ENCODE measurements around the gene CSK.
A peak's percentile ranks its signal among the peaks of the same experiment; 100 is the strongest.
"Not testable (repeated sequence)": the region's sequence is repeated elsewhere in the genome, so short reads cannot be mapped to it uniquely, and the experiment has no call there.

The CSK gene

DNA sequence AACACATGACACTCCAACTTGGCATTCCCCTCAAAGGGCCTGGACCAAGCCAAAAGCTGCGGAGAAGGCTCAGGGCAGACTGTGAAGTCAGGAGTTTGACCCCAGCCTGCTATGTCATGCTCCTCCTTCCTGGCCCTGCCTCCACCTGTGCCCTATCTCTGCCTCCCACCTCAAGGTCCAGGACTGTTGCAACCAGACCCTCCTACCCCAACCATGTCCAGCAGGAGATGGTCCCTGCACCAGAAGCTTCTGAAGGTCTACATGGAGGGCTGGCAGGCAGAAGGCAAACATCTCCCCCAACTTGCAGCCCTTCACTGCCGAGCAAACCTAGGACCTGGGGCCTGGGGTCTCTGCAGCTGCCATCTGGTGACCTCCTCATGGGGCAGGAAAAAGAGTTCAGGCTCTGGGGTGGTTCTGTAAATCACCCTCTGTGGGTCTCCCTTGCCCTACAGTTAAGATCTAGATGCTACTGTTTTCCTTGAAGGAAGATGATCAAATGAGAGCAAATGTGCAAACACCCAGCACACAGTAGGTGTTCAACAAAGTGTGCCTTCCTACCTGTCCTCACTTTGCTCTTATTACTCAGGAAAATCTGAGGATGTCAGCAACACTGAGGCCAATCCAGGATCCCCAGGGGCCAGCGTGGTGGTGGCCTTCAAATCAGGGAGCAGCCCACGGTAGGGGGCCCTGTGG, 11.5 kb upstream of the CSK start:
- no peak for DNase-seq (ENCODE audit: low spot score)

DNA sequence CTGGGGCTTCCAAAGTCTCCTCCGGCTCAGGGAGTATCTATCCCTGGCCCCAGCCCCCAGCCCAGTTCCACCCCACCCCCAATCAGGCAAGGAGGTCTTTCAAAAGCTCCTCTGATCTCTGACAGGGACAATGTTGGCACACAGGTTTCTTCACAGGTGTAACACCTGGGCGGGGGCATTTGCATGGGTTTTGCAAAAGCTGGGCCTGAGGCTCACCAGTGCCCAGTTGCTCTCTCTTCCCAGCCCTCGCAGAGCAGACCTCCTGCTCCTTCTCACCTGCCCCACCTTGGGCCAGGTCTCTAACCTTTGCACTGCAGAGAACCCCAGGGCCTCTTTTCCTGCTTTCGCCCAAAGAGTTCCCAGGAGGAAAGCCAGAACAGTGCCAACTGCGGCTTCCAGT, 8.6 kb upstream of the CSK start:
- no peak for DNase-seq (ENCODE audit: low spot score)

DNA sequence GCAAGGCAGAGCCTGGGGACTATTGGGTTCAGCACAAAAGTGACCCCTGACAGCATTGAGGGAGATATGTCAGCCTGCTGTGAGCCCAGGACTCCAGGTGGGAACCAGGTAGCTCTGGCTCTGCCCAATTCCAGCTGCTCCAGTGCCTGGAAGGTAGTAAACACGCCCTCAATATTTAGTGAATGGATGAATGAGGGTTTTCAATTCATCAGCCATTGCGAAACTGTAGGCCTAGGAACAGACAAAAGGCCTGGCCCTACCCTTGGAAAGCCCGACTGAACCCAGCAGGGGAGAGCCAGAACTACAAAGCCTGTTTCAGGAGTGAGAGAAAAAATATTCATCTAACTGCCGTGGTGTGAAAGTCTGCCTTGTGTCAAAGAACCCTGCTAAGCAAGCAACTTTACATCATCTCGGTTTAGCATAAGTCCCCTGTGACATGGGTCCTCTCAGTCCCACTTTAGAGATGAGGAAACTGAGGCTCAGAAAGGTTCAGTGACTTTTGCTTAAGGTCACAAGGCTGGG, 8.1 kb upstream of the CSK start:
- DNase-seq (ENCODE audit: low spot score) = no peak

DNA sequence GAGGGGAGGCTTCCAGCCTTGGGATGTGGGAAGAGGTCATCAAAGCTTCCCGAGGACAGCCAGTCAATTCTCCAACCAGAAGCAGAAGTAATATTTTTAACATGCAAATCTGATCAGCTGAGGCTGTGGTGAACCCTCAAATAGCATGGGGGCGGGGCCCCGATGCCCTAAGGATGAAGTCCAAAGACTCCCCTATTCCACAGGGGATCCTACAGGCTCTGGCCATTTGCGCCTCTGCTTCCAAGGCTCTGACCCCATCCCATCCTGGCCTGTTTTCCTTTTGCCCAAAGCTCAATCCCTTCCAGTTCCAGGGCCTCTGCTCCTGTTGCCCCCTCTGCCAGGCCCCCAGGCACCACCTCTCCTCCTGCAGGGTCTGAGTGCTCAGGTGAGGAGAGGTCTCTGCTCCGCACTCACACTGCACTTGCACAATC, 6.7 kb upstream of the CSK start:
- no peak for DNase-seq (ENCODE audit: low spot score)

DNA sequence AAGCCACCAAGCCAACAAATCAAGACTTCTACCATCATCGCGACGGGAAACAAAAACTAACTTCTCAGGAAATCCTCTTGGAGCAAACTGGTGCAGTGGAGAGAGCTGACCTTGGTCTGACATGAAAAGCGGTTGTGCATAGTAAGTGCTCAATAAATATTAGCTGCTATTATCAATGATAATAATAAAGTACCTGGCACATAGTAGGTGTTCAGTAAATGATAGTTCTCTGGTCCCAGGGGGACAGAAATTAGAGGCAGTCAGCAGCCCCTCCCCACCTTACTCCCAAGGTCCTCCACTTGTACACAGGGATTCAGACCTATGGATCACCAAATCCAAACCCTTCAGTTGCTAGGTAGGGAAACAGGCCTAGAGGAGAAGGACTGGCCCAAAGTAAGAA, 6.0 kb upstream of the CSK start:
- DNase-seq (ENCODE audit: low spot score) = no peak

DNA sequence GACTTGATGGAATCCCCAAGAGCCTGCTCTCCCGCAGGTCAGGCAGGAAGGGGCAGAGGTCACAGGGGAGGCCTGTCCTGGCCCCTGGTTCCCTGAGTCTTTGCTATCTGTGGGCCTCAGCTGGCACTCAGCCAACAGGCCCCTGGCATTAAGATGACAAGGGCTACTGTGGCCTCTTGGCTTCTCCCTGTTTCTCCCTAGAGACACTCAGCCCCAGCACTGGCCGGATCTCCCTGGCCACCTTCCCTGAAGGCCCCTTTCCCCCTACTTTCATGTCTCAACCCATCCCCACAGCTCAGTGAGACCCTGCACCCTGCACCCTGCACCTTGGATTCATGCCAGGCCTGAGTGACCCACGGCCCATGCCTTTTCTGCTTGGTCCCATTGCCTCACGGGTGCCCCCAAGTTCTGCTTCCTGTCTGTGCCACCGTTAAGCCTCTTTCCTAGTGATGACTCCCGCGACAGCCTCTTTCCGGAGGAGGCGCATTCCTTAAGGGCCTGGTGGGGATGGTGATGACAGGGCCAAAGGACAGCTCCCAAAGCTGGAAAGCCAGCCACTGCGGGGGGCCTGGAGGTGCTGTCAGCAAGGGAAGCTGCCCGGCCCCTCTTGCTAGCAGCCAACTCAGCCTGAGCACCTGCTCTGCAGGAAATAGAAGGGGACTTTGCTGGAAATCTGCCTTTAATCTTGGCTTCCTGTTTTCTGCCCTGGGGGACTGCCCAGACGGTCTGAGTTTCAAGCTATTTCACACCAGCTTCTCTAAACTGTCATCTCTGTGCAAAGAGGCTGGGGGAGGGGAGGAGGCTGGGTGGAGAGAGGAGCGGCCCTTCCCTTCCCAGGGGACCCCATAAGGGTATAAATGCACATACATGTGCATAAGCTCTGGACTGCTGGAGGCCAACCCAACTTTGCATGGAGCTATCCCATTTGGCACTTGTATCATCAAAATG, 4.8 kb upstream of the CSK start:
- no peak for DNase-seq (ENCODE audit: low spot score)

DNA sequence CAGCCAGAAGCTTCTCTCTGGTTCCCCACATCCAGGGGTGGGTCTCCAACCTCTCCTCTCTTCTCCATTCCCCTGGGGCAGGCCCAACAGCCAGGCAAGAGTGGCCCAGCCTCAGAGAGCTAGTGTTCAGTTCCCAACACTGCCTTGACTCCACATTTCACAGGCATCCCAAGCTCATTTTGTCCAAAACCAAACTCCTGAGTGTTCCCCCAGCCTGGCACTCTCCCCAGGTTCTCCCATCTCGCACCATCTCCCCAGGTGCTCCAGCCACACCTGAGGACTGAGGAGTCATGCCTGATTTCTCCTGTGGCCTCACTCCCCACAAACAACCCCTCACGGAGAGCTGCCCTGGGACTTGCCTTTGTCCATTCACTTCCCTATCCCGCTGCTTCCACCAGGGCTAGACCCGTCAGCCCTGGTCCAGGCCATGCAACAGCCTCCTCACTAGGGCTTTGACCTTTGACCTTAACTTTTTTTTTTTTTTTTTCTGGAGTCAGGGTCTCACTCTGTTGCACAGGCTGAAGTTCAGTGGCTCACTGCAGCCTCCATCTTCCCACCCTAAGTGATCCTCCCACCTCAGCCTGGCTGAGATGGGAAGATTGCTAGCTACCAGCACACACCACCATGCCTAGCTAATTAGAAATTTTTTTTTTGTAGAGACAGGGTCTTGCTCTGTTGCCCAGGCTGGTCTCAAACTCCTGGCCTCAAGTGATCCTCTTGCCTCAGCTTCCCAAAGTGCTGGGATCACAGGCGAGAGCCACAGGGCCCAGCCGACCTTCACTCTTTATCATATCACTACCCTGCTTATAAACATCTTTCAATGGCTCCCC, 3.9 kb upstream of the CSK start:
- DNase-seq (ENCODE audit: low spot score) = no peak

DNA sequence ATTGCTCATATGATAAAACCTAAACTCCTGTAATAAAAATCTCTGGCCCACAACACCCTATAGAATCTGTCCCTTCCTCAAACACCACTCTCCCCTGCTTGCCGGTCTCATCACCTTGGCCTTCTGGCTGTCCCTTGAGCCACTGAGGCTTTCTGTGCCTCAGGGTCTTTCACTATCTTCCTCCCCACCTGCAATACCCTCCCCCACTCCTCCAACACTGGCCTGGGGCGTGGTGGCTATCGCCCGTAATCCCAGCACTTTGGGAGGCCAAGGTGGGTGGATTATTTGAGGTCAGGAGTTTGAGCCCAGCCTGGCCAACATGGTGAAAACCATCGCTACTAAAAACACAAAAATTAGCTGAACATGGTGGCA, 3.3 kb upstream of the CSK start:
- no peak for DNase-seq (ENCODE audit: low spot score)

DNA sequence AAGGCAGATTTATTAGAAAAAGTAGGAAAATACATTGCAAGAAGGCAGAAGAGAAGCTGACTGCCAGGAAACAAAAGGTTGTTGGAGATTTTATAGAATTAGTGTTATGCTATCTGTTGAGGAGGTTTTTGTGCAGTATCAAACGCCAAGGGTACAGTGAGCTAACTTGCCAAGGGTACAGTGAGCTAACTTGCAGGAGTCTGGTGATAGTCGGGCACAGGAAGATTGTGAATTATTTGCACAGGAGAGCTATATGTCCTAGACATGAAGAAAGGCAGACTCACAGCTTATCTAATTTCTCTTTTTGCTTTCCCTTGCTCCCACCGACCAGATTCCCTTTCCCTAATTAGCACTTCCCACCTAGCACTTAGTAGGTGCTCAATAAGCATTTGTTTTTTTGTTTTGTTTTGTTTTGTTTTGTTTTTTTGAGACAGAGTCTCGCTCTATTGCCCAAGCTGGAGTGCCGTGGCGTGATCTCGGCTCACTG, 2.7 kb upstream of the CSK start:
- DNase-seq (ENCODE audit: low spot score) = no peak

DNA sequence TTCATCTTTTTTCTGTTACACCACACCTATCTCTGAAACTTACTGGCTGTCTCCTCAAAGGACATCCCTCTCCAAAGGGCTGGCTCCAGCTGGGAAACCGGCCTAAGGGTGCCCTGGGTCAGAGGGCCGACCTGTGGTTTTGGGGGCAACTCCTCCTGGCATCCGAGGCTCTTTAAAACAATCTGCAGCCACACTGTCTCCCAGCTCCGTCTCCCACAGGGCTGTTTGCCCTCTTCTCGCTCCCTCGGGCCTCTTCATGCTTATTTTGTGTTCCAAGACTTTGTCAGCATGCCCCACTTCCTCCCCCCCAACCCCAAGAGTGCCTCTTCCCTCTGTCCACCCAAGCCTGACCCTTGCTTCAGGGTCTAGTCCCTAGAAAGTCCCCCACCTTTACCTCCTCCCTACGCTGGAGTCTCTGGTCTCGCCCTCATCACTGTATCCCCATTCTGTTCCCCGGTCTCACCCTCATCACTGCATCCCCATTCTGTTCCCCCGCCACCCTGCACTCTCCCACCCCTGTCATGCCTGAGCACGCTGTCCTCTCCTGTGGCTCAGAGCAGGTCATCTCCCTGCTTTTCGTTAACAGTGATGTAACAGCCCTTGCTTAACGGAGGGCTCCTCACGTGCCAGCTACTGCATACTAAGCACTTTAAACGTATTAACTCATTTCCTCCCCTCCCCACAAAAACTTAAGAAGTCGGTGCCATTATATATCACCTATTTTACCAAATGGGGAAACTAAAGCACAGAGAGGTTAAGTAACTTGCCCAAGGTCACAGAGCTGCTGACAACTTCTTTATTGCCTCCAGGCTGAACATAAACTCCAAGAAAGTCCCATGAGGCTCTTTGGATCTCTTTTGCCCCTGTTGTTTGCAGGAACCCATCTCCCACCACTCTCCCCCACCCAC, 1.1 kb upstream of the CSK start:
- no peak for DNase-seq (ENCODE audit: low spot score)

DNA sequence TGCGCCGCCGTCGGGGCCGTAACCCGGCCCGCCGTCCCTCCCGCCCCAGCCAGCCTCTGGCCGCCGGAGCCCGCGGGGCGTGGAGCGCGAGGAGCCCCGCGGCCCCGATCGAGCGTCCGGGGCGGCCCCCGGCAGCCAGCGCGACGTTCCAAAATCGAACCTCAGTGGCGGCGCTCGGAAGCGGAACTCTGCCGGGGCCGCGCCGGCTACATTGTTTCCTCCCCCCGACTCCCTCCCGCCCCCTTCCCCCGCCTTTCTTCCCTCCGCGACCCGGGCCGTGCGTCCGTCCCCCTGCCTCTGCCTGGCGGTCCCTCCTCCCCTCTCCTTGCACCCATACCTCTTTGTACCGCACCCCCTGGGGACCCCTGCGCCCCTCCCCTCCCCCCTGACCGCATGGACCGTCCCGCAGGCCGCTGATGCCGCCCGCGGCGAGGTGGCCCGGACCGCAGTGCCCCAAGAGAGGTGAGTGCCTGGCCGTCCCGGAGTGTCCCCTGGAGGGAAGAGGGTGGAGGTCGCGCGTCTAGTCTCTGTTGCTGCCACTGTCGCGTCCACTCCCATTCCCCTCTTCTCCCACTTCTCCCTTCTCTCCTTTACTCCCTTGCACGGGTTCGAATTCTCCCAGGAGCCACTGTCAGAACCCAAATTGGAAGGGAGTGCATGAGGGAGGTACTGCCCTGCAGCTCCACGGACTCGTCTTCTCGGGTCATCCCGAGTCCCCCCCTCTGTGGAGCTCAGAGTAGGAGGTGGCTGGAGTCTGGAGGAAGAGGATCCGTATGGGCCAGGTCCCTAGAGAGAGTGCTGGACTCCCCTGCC, 585 bp downstream of the CSK start:
- DNase-seq (ENCODE audit: low spot score) = peak; percentile 34

DNA sequence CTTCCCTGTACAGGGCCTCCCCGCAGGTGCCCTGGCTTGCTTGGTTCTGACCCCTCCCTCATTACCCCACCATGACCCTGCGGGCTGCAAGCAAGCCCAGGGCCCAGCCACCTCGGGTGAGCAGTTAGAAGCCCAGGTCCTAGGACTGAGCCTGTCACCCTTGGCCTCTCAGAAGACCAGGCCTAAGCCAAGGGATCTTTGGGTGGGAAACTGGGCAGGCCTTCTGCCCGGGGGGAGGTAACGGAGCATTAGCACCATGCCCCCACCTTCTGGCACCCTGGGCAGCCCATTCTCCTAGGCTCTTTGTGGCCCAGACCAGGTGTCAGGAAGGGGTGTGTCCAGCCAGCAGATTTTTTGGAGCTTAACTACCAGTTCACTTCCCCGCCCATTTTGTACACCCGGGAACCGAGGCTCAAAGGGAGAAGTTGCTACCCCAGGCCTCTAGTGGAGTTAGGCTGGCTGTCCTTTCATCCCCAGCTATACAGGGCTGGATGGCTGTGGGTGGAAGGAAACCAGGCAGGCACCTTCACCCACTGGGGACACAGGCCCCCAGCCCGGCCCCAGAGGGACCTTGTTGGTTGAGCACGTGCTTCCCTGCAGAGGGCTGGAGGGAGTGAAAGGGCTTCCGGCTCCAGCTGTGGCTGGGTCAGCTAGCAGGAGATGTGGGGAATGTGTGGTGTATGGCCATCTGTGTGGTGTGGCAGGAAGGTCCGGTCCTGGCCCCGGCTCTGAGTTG, 1.4 kb downstream of the CSK start:
- no peak for DNase-seq (ENCODE audit: low spot score)

DNA sequence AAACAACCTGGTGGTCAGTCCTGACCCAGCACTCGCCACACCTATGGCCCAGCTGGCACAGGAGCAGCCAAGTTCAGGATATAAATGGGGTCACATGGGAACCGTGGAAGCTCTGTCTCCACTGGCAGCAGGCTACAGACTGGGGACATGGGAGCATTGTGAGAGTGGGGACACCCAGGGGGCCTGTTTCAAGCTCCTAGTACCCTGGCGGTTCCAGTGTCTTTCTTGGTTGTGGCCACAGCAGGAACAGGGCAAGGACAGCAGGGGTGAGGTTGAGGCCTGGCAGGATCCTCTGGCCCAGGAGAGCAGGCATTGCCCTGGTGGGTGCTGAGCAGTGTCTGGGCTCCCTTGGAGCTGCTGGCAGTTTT, 1.9 kb downstream of the CSK start:
- DNase-seq (ENCODE audit: low spot score) = no peak

DNA sequence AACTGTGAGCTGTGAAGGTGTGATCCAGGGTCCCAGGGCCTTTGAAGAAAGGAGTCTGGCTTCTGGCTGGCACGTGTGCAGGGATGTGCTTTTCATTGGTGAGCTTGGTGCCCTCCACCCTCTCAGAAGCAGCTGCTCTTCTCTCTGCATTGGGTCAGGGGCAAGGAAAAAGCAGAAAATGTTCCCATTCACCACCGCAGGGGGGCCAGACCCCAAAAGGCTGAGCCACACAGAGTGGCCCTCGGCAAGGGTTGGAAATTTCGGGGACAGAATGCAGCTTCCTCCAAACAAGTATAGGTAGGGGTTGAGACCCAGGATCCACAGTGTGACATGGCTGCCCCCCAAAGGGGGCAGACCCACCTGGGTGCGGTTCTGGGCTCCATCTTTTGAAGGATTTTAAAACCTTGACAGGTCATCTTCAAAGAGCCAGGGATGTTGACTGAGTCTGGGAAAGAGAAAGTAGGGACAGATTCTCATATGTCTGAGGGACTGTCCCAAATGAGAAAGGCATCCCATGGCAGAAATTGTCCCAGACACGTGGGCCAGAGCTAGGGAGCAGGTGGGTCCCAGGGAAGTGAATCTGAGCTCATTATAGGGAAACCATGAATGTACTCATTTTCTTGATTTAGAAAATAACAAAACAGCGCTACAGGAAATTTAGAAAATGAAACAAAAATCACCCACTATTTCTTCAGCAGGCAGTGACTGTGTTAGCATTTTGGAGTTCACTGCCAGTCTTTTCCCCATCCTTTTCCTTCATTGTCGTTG, 2.7 kb downstream of the CSK start:
- DNase-seq (ENCODE audit: low spot score) = no peak

DNA sequence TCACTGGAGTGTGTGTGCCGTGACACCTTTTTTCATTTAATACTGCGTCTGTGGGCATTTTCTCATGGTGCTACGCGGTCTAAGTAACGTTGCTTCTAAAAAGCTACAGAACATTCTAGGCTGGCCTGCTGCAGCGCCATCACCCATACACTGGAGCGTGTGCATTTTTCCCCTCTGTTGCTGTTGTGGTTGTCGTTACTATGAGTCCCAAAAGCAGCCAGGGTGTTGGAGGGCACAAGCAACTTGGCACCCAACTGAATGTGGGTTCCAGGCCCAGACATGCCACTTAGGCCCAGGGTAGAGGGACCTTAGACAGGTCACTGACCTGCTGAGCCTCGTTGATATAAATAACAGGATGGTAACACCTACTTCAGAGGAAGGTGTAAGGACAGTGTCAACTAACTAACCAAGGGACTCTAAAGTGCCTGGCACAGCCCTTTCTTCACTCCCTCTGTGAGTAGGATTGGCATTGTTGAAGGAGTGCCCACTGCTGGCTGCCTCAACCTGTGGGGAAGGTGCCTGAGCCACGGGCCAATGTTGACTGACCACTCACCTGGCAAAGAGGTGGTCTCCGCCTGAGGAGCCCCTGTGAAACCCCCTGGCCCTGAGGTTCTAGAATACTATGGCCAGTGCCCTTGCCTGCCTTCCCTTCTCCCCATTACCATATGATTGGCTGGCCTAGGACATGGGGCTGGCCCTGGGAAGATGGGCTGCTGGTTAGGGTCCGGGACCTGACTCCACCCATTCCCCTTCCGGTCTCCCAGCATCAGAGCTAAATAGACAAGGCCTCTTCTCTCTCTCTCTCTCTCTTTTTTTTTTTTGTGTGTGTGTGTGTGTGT, 3.5 kb downstream of the CSK start:
- no peak for DNase-seq (ENCODE audit: low spot score)

DNA sequence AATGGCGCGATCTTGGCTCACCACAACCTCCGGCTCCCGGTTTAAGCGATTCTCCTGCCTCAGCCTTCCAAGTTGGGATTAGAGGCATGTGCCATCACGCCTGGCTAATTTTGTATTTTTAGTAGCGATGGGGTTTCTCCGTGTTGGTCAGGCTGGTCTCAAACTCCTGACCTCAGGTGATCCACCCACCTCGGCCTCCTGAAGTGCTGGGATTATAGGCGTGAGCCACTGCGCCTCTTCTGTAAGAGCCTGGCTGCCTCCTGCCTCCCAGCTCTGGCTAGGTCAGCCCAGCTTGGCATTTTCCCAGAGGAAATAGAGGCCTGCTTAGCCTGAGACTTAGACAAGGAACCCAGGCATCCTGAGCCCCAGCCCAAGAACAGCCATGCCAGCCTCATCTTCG, 4.2 kb downstream of the CSK start:
- not testable (repeated sequence) for DNase-seq (ENCODE audit: low spot score)

DNA sequence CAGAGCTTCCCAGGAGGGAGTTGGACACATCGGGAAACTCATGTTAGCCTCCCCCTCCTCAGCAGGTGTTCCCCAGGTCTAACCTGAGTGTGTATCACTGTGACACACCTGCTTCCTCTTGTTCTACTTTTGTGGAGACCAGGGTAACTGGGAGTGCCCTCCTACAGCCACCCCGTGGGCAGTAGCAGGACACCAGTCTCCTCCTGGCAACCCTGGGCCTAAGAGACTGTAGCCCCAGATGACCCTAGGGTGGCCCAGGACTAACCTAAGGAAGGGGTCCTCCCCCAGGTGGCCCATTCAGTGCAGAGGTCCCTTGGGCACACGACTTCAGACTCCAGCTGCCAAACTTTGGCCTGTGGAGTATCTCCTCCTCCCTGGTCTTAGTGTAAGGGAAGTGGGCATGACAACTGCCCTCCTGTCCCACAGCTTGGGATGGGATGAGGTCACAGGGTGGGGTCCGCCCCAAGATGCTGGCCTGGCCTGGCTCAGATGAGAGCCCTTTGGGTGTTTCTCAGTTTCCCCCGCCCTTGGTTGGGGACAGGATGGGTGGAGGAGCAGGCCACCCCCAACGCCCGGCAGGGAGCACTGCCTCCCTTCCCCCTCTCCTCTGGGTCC, 4.8 kb downstream of the CSK start:
- DNase-seq (ENCODE audit: low spot score) = no peak
